HepG2 (cell line): ENCODE measurements around the gene MRPL34. TPM values are rescaled to one million over a fixed set of nuclear protein-coding genes. Genes with fewer than 3 reads are reported as not detected.

Experiments used
- ATAC-seq: fragments of 200-7000 bp; cut with Tn5 transposase; 3 replicates; pipeline ENCODE4 v1.9.1; 2020; ENCODE audit warnings: mild to moderate bottlenecking, moderate library complexity
- BruUV-seq: library from RNA; stranded (reverse); fragments of 400-500 nt; replicated peaks from 2 replicates; lab custom pipeline; 2021; lab: Mats Ljungman, UMichigan
- CTCF ChIA-PET: fragments of 300-600 bp; formaldehyde crosslinking; extraction: SDS; loops from one replicate; lab custom pipeline; 2021; ENCODE audit warnings: low total read pairs, inconsistent platforms, low intra/inter-chr PET ratio; lab: Yijun Ruan, JAX
- POLR2A ChIA-PET: fragments of 350-600 bp; sonication (Branson Sonifier 250); formaldehyde crosslinking; loops from one replicate; lab custom pipeline; 2020; ENCODE audit warnings: antibody characterized with exemption, inconsistent platforms; lab: Yijun Ruan, JAX
- DNase-seq: peaks from one replicate; pipeline ENCODE4 v3.0.0-alpha.2; 2015; ENCODE audit warnings: low spot score
- FAIRE-seq: peaks from 3 replicates; lab custom pipeline; 2011; peaks lifted over from hg19 to GRCh38; lab: Jason Lieb, UNC
- H2AFZ ChIP-seq: one replicate; pipeline ENCODE4 v1.6.1; 2011; ENCODE audit warnings: low read length, inconsistent platforms
- H3K27ac ChIP-seq: fragments of 300-600 bp; 3 replicates; pipeline ENCODE4 v1.8.0; 2011; ENCODE audit warnings: mixed run types, mild to moderate bottlenecking, mixed read lengths, low read length, inconsistent platforms; ENCODE audit not compliant: insufficient read depth; ENCODE audit errors: extremely low read length
- H3K27me3 ChIP-seq, 2 experiments: fragments of 200-600 bp in 1 of 2; 2 replicates in 1 of 2; 3 replicates in 1 of 2; pipeline versions ENCODE4 v1.6.0 to v1.8.0; 2011; ENCODE audit warnings: low read length in 2 of 2, mild to moderate bottlenecking in 2 of 2, moderate library complexity in 2 of 2, inconsistent platforms in 1 of 2; ENCODE audit not compliant: insufficient read depth in 2 of 2, control insufficient read depth in 1 of 2
- H3K36me3 ChIP-seq, 2 experiments: fragments of 200-600 bp in 1 of 2; replicated peaks in 1 of 2; 2 replicates in 1 of 2; 3 replicates in 1 of 2; pipeline versions ENCODE4 v1.5.1 to v1.8.0; 2011; ENCODE audit warnings: low read length in 2 of 2, inconsistent platforms in 1 of 2; ENCODE audit not compliant: insufficient read depth in 2 of 2, control insufficient read depth in 1 of 2
- H3K4me1 ChIP-seq: 2 replicates; pipeline ENCODE4 v1.5.1; 2012; ENCODE audit warnings: low read length, inconsistent platforms; ENCODE audit not compliant: insufficient read depth
- H3K4me2 ChIP-seq: 2 replicates; pipeline ENCODE4 v1.6.0; 2011; ENCODE audit warnings: low read depth, low read length, inconsistent platforms
- H3K4me3 ChIP-seq, 3 experiments: fragments of 200-600 bp in 1 of 3; sonication (generic), shearing (Covaris generic) in 1 of 3; replicated peaks in 1 of 3; 2 replicates each; pipeline ENCODE4 v1.5.1; 2011 to 2016; ENCODE audit warnings: low read length in 3 of 3, inconsistent platforms in 2 of 3, low read depth in 2 of 3, mild to moderate bottlenecking in 2 of 3, control low read depth in 1 of 3, mixed read lengths in 1 of 3; ENCODE audit not compliant: insufficient read depth in 1 of 3
- H3K79me2 ChIP-seq: one replicate; pipeline ENCODE4 v1.6.1; 2011; ENCODE audit warnings: low read length, inconsistent platforms; ENCODE audit not compliant: insufficient read depth
- H3K9ac ChIP-seq: 2 replicates; pipeline ENCODE4 v1.6.0; 2011; ENCODE audit warnings: mild to moderate bottlenecking, low read depth, low read length, inconsistent platforms; ENCODE audit not compliant: insufficient read depth
- H3K9me3 ChIP-seq: 2 replicates; pipeline ENCODE4 v1.5.1; 2012; ENCODE audit warnings: mild to moderate bottlenecking, low read length
- H4K20me1 ChIP-seq: 2 replicates; pipeline ENCODE4 v1.6.0; 2011; ENCODE audit warnings: inconsistent platforms, mild to moderate bottlenecking, low read length, moderate library complexity; ENCODE audit not compliant: insufficient read depth
- AGO2 ChIP-seq: fragments of 200-400 bp; formaldehyde crosslinking; optimal IDR thresholded peaks from 2 replicates; pipeline ENCODE3; 2017; ENCODE audit warnings: mild to moderate bottlenecking, low read depth, low read length, moderate library complexity
- ERF ChIP-seq: IDR thresholded peaks from 2 replicates; pipeline ENCODE4 v1.6.1; 2018; ENCODE audit warnings: missing biosample characterization, missing genetic modification reagents
- GABPA ChIP-seq, 2 experiments: IDR thresholded peaks; 2 replicates each; pipeline ENCODE4 v1.6.1; 2011 to 2016; ENCODE audit warnings: low read depth in 2 of 2, low read length in 1 of 2, missing biosample characterization in 1 of 2, missing genetic modification characterization in 1 of 2
- NFYB ChIP-seq: sonication (generic); formaldehyde crosslinking; IDR thresholded peaks from 2 replicates; pipeline ENCODE4 v1.4.0; 2020; ENCODE audit warnings: missing genetic modification reagents
- NONO ChIP-seq, 2 experiments: fragments of 450-650 bp in 1 of 2; sonication (generic) in 1 of 2; formaldehyde crosslinking in 1 of 2; IDR thresholded peaks in 1 of 2; conservative IDR thresholded peaks in 1 of 2; 2 replicates each; pipeline versions ENCODE4 v1.6.1 to v1.8.0; 2017 to 2022; ENCODE audit warnings: mild to moderate bottlenecking in 1 of 2, missing genetic modification reagents in 1 of 2, moderate library complexity in 1 of 2
- NR0B2 ChIP-seq: sonication (generic); formaldehyde crosslinking; IDR thresholded peaks from 2 replicates; pipeline ENCODE4 v1.4.0; 2020; ENCODE audit warnings: mild to moderate bottlenecking, missing genetic modification reagents
- PRMT3 ChIP-seq: sonication (generic); formaldehyde crosslinking; IDR thresholded peaks from 2 replicates; pipeline ENCODE4 v1.8.1; 2022; ENCODE audit warnings: low read depth, mild to moderate bottlenecking, moderate library complexity, missing genetic modification reagents, borderline replicate concordance
- SETDB1 ChIP-seq: sonication (generic); formaldehyde crosslinking; IDR thresholded peaks from 2 replicates; pipeline ENCODE4 v1.5.1; 2020; ENCODE audit warnings: missing genetic modification reagents, mild to moderate bottlenecking, borderline replicate concordance
- ZIK1 ChIP-seq: sonication (generic); formaldehyde crosslinking; IDR thresholded peaks from 2 replicates; pipeline ENCODE4 v1.5.0; 2020; ENCODE audit warnings: mild to moderate bottlenecking, low read depth, missing genetic modification reagents, borderline replicate concordance
- ZNF17 ChIP-seq: sonication (generic); formaldehyde crosslinking; IDR thresholded peaks from 2 replicates; pipeline ENCODE4 v1.5.0; 2020; ENCODE audit warnings: mild to moderate bottlenecking, missing genetic modification reagents
- ZNF512B ChIP-seq: sonication (generic); formaldehyde crosslinking; IDR thresholded peaks from 2 replicates; pipeline ENCODE4 v1.5.1; 2020; ENCODE audit warnings: missing genetic modification reagents, mild to moderate bottlenecking, borderline replicate concordance
- ZNF839 ChIP-seq: sonication (generic); formaldehyde crosslinking; IDR thresholded peaks from 2 replicates; pipeline ENCODE4 v1.4.0; 2020; ENCODE audit warnings: missing genetic modification reagents, mild to moderate bottlenecking, borderline replicate concordance
- WGBS: methylation state at CpG from one replicate; pipeline ENCODE4 v1.1.6; 2017; ENCODE audit warnings: low lambda C conversion rate; 5-methylcytosine and 5-hydroxymethylcytosine counted together
- in situ Hi-C: cut with HindIII; loops from 2 replicates; pipeline ENCODE4 v1.10.0; 2017; ENCODE audit warnings: low pct_unique_long_range_greater_than_20kb; ENCODE audit not compliant: extremely low pct_ligation_motif_present
- intact Hi-C: fragments of 100-400 bp; cut with micrococcal nuclease; formaldehyde crosslinking; loops from one replicate; pipeline ENCODE4 v1.10.0; 2022; ENCODE audit not compliant: unreplicated experiment
- polyA plus RNA-seq, 8 experiments: library from polyadenylated mRNA; depleted of rRNA in 3 of 8; stranded (reverse) in 7 of 8; unstranded in 1 of 8; fragments of >200 nt; fragmentation: Illumina TruSeq in 4 of 8; extraction: Trizol in 4 of 8; gene quantifications; 2 replicates each; pipeline versions ENCODE4 v1.2.1 to v1.2.3, GENCODE V29; 2011 to 2016; ENCODE audit warnings: low read depth in 4 of 8, missing spikeins in 1 of 8, mixed read lengths in 1 of 8; ENCODE audit not compliant: insufficient read depth in 1 of 8
- total RNA-seq, 5 experiments: library from RNA; depleted of rRNA; stranded (reverse); fragments of >200 nt; fragmentation: Illumina TruSeq; extraction: Trizol; gene quantifications; 2 replicates each; pipeline ENCODE4 v1.2.3, GENCODE V29; 2016; ENCODE audit warnings: low read depth in 1 of 5
- TF ChIP-seq, protein P1 (sequence below): sonication (generic); formaldehyde crosslinking; IDR thresholded peaks from 2 replicates; pipeline ENCODE4 v1.4.0; 2020; ENCODE audit warnings: missing genetic modification reagents, borderline replicate concordance

MRPL34 gene
- total and polyA plus RNA-seq, 2 of the 13 experiments (the other 11 are each of a cell fraction or from before 2014, with no cell fraction given) = 74.0 to 77.3 TPM

DNA sequence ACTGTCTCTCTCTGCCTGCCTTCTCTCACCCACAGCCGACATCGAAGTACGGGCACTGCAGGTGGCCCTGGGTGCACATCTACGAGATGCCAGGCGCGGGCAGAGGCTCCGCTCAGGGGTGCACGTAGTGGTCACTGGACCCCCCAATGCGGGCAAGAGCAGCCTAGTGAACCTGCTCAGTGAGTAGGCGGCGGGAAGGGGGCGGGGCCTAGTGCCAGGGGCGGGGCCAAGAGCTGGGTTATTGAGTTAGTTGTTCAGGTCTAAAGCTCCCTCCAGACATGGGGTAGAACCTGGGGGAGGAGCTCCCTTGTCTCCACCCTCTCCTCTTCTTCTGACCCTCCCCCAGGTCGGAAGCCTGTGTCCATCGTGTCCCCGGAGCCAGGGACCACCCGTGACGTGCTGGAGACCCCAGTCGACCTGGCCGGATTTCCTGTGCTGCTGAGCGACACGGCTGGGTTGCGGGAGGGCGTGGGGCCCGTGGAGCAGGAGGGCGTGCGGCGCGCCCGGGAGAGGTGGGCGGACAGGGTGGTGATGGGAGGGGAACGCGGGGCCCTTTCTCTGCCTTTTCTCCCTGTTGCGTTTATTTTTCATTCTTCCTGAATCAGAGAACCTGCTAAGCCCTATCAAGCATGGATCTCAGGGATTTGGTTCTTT, 33.5 kb downstream of the MRPL34 start (continued):
- no peak for TF ChIP-seq ZNF17
- no peak for TF ChIP-seq NR0B2 (CRISPR knock-in tag)
- TF ChIP-seq GABPA (IDR thresholded peaks at IDR 0.05; ENCODE audit: low read depth, low read length) = no peak
- TF ChIP-seq GABPA (CRISPR knock-in tag; IDR thresholded peaks at IDR 0.05; ENCODE audit: low read depth) = no peak
- TF ChIP-seq ZIK1 (CRISPR knock-in tag) = no peak
- no peak for TF ChIP-seq ZNF839 (CRISPR knock-in tag)
- TF ChIP-seq NONO (IDR thresholded peaks at IDR 0.05) = no peak
- no peak for TF ChIP-seq NONO (CRISPR knock-in tag; conservative IDR thresholded peaks at IDR 0.05)
- TF ChIP-seq AGO2 = peak; percentile 16

- Histone ChIP-seq H3K27ac (peak overlapping the region; percentile 66), H3K4me2 (peak overlapping the region; percentile 72), H3K79me2 (peaks cover 7% of the 10 kb centered on the region), H3K36me3 (peaks cover 1 to 9% of the 10 kb centered on the region in 2 experiments; a peak in 1 of 5 replicates), H3K9me3 (no peaks in the 10 kb centered on the region), H3K27me3 (no peaks in the 10 kb centered on the region; a peak in 1 of 5 replicates), H3K4me3 (peak overlapping the region in 2 of 3 experiments; percentile 19 to 46; a peak in 2 of 6 replicates), H2AFZ (no peak overlapping the region), H3K9ac (no peak overlapping the region; the same call in 1 of the 2 replicates), H4K20me1 (no peaks in the 10 kb centered on the region), H3K4me1 (peaks cover 51% of the 10 kb centered on the region)
- WGBS = 27% methylated on average over 21 of the region's 21 CpGs
- intact Hi-C loops = loop anchor here (10.0 kb wide), 1 partner anchor 124 kb away; the partner anchor contains the start of gene NXNL1
- DNase-seq (peak; percentile 49), FAIRE-seq (no peak), ATAC-seq (peak; percentile 70)
- in situ Hi-C loops = no loop called here
- CTCF ChIA-PET = no interaction called here
- BruUV-seq = no TSS peak
- POLR2A ChIA-PET = interaction anchor here (1.0 kb wide), 1 partner anchor 79 kb away, joined by 4 read pairs; the partner anchor contains the start of gene MVB12A
- TF ChIP-seq ERF (CRISPR knock-in tag) (no peak), ZNF512B (CRISPR knock-in tag) (no peak), PRMT3 (CRISPR knock-in tag) (no peak), NFYB (CRISPR knock-in tag) (no peak), SETDB1 (CRISPR knock-in tag) (no peak)
- TF ChIP-seq, protein P1, sequence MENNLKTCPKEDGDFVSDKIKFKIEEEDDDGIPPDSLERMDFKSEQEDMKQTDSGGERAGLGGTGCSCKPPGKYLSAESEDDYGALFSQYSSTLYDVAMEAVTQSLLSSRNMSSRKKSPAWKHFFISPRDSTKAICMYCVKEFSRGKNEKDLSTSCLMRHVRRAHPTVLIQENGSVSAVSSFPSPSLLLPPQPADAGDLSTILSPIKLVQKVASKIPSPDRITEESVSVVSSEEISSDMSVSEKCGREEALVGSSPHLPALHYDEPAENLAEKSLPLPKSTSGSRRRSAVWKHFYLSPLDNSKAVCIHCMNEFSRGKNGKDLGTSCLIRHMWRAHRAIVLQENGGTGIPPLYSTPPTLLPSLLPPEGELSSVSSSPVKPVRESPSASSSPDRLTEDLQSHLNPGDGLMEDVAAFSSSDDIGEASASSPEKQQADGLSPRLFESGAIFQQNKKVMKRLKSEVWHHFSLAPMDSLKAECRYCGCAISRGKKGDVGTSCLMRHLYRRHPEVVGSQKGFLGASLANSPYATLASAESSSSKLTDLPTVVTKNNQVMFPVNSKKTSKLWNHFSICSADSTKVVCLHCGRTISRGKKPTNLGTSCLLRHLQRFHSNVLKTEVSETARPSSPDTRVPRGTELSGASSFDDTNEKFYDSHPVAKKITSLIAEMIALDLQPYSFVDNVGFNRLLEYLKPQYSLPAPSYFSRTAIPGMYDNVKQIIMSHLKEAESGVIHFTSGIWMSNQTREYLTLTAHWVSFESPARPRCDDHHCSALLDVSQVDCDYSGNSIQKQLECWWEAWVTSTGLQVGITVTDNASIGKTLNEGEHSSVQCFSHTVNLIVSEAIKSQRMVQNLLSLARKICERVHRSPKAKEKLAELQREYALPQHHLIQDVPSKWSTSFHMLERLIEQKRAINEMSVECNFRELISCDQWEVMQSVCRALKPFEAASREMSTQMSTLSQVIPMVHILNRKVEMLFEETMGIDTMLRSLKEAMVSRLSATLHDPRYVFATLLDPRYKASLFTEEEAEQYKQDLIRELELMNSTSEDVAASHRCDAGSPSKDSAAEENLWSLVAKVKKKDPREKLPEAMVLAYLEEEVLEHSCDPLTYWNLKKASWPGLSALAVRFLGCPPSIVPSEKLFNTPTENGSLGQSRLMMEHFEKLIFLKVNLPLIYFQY = no peak
These were observed 34.7 kb downstream of the MRPL34 start for GRCh38 chr19:17340302-17340870.
